Mammary epithelial cell (primary cell): Measurements from ENCODE around the gene ANKZF1.

Experiments
- CTCF ChIP-seq, 2 donors: IDR thresholded peaks in 1 of 2; conservative IDR thresholded peaks in 1 of 2; 2 replicates each; pipeline ENCODE4 v1.5.1; 2011 to 2012; ENCODE audit warnings: inconsistent platforms in 2 of 2, low read length in 2 of 2, mild to moderate bottlenecking in 2 of 2, control low read depth in 1 of 2, low read depth in 1 of 2; ENCODE audit not compliant: insufficient read depth in 1 of 2; ENCODE audit errors: extremely low read depth in 1 of 2
- EZH2 ChIP-seq: IDR thresholded peaks from 2 replicates; pipeline ENCODE4 v1.6.1; 2012; ENCODE audit warnings: low read length, inconsistent platforms, borderline replicate concordance

- TF ChIP-seq CTCF (conservative IDR thresholded peaks at IDR 0.05 in 1 of 2, IDR thresholded peaks at IDR 0.05 in 1 of 2; ENCODE audit: extremely low read depth in 1 of 2, insufficient read depth in 1 of 2, low read depth in 1 of 2, low read length in 2 of 2) (no peak), EZH2 (no peak)
These were observed 48.6 kb upstream of the ANKZF1 start for GRCh38 chr2:219180961-219181360.
